SW480 (cell line): ENCODE data around the gene DENND1A.

Experiments used
- DNase-seq: peaks from one replicate; pipeline ENCODE4 v3.0.0-alpha.2; 2016; ENCODE audit warnings: low spot score

DENND1A gene

DNA sequence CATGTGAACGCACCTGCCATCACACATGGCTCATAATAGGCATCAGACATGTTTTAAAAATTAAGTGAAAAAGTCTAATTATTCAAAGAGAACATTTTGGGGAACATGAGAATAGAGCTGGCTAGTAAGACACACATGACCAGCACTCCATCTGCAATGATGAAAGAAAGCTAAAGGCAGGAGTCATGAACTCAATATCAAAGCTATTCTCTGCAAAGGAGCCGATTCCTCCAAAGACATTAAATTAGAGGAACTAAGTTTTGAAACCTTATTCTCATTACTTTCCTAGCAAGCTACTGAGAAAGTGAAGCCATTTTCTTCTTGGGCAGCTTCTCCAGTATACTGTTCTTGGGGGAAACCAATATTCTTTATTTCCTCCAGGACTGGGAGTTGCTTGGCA lies 401.9 kb downstream of the DENND1A start:
- DNase-seq, result no peak

DNA sequence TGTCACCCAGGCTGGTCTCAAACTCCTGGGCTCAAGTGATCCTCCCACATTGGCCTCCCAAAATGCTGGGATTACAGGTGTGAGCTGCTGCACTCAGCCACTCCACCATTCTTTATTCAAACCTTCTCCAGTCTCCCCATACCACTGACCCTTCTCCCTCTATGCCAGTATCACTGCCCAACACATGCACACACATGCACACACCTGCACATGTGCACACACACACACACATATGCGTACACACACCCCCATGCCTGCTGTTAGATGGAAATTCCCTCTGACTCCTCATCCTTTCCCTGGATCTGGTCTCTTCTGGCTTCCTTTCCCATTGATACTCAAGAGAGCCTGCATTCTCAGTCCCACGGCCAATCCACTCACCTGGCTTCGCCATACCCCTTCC lies 404.0 kb downstream of the DENND1A start:
- no peak for DNase-seq

DNA sequence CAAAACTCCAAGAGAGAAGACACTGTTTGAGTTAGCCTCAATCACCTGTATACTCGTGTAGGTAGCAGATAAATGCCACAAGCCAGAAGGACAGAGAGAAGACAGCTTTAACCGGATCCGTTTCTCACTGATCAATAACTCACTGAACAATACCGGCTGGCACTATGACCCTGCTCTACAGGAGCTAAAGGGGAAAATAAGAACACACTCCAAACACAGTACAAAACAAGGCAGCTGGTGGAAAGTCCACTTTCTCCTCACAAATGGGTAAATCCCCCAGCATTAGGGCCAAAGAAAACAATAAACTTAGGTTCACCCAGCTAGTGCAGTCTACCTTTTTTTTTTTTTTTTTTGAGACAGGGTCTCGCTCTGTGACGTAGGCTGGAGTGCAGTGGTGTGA lies 404.5 kb downstream of the DENND1A start:
- DNase-seq, result no peak

DNA sequence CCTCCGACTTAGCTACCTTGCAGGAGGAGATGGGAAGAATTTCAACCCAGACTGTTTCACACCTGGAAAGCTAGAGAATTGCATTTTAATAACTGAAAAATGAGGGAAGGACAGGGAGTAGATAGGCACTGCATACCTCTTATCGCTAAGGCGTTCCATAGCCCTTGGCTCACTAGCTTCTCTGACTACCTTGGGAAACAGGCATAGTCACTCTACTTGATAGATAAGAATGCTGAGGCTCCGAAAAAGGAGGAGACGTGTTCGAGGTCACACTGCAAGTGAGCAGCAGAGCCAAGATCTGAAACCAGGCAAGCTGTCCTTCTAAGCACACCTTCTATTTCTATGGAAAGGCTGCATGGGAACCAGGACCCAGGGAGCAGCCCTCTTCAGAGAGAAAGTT lies 405.1 kb downstream of the DENND1A start:
- DNase-seq, result no peak

DNA sequence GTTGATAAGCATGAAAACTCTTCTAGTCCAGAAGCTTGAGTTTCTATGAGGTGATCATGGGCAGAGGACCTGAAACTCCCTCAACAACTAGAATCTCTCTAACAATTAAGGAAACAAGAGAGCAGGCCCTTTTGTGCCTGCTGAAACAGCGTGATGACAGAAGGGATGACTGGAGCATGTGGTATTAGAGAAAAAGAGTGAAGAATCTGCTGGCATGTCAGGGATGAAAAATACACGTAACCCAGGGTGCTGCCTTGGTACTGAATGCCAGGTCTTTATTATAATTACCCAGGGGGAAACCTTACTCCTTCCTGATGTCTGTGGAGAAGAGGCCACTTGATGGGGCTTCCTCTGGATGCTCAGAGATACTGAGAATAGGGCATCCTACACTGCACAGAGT lies 406.1 kb downstream of the DENND1A start:
- DNase-seq, result no peak

DNA sequence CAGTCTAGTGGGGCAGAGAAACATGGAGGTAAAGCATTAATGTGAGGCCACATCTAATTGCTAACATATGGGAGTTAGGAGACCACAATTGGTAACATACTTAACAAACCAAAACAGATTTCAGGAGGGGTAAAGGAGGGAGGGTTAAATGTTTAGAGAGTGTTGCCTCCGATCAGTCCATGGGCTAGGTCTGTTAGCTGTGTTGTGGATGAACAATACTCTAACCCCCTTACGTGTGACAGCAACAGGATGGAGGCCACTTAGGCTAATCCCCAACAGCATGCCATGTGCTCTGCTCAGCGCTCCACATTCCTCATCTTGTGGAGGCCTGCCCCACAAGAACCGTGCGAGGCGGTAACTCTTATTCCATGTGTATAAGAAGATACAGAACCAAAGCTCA lies 406.9 kb downstream of the DENND1A start:
- DNase-seq, result no peak

DNA sequence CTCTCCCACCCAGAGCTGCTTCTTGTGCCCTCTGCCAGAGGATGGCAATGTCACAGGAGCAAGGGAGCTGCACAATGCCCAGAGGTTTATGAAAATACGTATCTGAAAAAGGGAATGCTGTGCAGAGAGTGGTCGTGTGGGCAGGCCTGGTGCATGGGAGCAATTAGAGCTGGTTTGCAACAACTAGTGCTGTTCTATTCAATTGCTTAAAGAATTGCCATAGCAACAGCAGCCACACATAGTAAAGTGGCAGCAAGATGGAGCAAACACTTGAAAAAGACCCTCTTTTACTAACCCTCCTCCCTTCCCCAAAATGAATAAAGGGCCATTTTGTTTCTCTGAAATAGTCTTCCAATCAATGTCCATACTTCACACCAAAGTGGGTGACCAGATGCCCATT lies 407.7 kb downstream of the DENND1A start:
- DNase-seq, result no peak

DNA sequence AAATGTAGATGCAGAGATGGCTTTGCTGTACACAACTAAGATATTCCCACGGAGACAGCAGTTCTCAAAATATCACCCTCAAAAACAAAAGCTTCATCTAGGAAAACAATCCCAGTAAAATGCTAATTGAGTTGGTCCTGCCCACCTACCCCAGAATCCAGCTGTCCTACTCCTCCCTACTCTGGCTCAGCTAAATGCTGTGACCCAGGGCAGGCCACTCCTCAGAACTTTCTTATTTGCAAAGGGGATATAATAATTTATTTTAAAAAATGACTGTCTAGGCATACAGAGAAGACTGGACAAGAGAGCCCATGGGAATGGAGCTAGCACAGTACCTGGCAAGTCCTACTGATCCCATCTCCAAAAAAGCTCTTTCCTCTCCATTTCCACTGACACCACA lies 411.6 kb downstream of the DENND1A start:
- no peak for DNase-seq

DNA sequence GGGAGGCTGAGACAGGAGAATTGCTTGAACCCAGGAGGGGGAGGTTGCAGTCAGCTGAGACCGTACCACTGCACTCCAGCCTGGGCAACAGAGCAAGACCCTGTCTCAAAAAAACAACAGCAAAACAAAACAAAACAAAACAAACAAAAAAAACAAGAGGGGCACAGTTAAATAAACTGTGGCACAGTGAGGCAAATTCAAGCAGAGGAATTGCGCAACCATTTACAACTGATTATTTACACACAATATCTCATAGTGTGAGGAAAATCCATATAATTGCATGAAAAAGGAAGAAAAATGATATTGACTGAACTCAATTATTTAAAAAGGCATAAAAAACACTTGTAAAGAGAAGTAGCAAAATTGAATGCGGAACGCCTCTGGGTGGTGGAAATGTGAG lies 412.4 kb downstream of the DENND1A start:
- no peak for DNase-seq

DNA sequence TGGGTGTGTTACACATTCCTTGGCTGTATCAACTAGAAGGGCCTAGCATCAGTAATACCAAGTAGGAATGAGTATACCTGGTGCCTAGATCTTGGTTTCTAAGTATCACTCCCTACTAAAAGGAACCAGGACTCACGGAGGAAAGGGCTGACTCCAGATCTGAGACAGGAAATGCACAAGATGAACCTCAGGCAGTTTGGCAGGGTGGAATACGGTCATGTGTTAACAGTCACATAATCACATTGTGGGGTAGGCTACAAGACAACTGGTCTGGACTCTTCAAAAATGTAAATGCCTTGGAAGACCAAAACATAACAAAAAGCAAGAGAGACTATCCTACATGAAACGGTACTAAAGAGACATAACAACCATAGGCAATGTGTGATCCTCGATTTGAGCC lies 415.2 kb downstream of the DENND1A start:
- no peak for DNase-seq

DNA sequence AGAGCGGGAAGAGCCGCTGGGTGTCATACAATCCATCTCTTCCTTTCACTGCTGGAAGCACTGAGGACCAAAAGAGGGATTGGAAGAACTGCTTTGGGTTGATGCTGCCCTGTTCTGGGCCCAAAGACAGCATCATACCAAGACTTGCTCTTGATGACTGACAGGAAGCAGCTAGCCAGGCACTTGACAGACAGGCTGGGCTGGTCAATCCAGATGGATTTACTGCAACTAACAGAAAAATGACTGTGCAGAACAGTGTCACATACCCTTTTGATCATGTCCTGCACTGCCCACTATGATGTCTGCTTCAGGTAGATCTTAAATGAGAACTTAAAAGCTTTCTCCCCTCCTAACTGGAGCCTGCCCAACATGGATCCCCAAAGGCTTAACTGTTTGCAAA lies 416.4 kb downstream of the DENND1A start:
- DNase-seq, result no peak

DNA sequence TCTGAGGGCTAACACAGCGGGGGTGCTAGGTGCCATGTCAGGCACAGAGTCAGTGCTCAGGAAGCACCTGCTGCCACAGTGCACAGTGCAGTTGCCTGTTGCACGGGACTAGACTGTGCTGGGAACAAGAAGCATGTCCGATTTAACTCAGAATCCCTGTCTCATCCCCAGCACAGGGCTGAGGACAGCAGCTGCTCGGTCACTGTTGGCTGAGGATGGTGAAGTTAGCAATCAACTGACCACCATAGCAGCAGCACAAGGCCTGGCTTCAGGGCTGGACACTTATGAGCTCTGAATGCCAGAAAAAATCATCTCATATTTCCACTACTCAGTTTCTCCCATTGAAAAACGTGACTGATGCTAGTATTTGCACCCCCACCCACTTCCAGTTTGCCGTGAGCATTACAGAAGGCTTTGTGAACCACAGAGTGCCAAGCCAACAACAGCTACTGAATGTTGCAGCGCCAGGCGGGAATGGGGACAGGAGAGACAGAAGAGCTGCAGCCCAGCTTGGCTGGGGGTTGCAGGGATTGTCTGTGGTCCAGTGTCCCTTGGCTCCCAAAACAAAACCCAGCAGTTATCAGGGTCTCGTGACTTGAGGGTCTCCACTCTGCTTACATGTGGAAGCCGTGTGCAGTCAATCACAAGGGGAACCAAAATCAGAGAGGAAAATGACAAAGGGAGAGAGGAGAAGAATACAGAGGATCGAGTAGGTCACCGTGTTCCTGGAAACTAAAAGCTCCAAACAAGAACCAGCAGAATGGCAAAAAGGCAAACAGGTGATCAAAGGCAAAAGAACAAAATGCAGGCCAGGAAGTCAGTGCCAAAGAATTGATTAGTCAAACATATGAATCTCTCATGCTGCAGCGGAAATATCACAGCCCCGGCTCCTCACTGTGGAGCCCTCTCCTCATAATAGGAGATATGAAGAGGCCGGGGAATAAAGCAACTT lies 418.3 kb downstream of the DENND1A start:
- no peak for DNase-seq

DNA sequence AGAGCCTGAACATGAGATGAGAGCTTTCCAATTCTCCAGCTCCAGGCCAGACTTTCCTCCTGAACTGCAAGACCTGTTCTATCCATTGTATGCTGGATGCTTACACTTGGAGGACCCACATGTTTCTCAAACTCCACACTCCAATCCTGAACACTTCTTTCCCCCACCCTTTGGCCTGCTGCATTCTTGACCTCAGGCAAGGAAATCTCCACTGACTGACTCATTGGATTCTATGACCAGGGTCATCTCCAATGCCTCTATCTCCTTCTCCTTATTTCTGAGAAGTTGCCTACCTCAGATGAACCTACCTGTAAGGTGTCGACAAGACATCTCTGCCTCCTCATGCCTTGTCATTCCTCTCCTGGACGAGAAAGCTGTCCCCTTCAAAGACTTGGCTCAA lies 420.3 kb downstream of the DENND1A start:
- no peak for DNase-seq

DNA sequence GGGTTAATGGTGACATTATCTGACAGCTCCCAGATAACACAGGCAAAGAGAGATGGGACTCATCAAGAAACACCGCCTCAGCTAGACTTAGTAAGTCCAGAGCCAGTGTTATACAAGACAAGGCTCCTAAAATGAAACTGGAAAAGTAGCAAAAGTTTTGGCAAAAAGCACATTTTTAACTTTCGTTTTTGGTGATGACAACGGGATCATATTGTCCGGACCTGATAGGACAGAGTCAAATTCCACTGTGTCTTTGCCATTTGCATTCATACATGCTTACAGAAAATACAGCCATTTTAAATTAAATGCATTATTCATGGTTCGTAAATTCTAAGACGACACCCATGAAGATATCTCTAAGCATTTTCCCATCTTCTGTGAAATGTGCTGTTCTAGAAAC lies 421.9 kb downstream of the DENND1A start:
- DNase-seq, result no peak

DNA sequence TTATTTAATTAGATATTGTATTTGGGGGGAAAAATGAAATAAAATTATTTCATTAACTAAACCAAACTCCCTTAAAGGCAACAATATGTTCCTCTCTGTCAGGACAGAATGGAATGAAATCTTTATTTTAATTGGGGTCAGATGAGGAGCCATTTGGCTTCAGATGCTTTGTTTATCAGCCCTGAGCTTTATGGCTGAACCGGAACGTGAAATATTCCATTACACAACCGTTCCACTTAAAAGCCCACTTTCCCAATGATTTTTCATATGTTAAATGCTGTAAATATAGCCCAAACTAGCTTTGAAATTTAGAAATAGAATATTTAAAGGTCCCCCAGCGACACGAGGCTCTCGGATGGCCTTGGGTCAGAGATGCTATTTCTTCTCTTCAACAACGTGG lies 424.4 kb downstream of the DENND1A start:
- no peak for DNase-seq

DNA sequence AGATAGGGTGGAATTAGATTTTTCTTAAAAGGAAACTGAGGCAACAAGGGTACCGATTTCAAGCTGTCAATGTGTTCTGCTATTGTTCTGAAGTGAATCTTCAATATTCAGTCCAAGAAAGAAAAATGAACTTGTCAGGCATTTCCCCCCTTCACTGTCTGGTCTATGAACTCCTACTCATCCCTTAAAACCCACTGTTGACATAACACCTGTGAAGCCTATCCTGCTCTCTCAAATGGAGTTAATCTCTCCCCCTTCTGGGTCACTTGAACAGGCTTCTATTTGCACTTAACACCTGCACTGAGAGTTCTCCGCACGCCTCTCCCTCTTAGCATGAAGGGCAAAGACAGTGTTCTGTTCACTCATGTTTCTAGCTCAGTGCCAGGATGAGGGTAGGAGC lies 429.6 kb downstream of the DENND1A start:
- DNase-seq, result no peak

DNA sequence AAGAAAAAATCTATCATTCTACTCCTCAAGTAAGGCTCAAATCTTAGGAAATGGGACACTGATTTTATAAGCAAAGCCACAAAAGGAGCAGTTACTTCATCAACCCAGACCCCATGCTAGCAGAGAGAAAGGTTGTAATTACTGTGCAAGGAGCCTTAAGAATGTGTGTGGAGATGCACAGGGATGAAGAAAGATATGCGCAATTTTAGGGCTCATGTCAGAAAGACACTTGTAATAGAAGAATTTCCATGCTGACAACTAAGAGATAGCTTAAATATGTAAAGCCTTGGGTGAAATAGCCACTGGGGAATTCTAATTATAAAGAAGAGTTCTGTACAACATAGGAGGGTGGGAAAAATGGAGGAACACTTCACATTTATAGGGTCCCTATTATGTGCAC lies 432.1 kb downstream of the DENND1A start:
- DNase-seq, result no peak

DNA sequence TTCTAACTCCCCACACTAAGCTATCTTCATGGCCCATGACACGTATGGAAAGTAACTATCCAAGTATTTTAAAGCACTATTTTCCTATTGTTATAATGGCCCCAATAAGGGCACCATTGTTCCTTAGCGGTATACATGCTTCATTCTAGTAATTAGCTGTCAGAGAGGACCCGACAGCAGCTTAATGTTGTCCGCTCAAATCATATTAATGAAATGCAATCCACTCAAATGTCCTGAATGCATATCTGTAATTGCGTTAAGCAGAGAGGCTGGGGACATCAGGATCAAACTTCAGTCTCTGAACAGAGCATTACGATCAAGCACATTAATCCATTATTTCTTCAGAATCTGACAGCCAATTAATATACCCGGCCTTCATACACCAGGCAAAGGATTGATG lies 434.2 kb downstream of the DENND1A start:
- no peak for DNase-seq

DNA sequence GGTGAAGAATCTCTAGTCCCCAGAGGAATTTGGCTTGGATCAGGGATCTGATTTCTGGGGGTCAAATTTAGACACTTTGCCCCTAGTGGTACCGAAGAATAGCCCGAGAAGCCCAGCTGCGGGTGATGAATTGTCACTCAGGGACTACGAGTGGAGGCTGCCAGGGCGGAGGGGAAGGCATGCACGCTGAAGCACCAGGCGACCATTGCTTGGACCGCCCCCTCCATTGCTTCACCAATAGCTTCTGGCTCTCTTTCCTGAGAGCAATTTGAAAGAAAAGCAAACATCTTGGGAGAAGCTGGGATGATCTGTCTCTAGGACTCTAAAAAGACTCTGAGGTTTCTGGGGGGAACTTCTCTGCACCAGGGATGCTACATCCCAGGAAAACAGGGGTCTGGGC lies 436.3 kb downstream of the DENND1A start:
- DNase-seq, result no peak

DNA sequence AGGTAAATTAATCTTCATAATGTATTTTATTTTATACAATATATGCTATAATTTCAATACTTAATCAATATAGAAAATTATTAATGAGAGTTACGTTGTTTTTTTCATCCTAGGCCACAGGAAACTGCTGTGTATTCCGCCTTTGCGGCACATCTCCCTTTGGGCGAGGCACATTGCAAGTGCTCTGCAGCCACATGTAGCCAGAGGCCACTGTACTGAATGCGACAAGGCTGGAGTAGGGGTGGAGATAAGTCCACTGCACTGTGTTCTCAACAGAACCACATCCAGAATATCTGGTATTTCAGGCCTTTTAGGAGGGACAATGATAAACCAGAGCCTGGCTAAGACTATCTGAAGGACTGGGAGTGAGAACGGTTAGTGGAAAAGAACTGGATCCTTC lies 439.2 kb downstream of the DENND1A start:
- DNase-seq, result no peak

DNA sequence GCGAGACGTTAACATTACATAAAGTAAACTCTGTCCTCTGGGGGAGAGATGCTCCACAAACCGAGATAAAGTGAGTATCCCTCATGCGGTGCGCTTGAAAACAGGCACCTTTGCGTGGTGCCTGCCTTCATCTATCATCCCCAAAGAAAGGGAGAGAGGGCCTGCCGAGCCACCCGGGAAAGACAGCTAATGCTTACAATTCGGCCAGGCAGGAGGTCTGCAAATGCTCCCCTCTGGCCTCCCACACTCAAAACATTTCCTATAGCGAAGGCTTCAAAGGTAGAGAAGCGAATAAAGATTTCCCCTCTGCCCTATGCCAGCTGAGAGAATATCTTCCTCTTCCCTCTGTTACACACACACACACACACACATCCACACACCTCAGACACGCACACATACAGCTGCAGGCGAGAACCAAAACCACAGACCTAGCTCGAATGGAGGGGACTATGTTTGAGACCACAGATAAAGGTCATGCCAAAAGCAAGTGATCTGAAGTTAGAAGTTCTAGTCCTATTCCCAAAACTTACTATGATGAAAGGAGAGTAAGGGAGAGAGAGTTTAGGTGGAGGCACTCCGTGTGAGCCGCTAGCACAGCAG lies 441.1 kb downstream of the DENND1A start:
- no peak for DNase-seq

DNA sequence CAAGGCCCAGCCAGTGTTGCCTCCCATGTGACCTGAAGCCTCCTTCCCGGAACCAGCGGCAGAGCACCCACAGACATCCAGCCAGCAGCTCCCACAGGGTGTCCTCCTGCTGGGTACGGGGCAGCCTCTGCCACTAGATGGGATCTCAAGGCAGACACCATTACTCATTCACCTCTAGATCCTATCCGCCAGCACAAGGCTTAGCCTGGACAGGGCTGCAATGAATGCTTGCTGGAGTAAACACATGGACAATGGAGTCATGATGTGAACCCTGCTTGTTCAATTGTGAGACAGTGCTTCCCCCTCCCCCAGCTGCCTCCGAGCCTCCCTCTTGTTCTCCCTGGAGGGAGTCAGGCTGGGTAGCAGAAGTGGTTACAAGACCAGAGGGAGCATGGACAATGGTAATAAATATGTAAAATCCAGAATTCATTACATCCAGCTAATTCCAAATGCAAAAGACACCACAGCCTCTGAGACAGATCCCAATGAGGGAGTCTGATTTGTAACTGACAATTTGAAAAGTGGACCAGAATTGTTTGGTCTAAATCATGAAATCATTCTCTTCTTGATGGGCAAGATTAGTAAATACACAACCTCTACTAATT lies 441.9 kb downstream of the DENND1A start:
- DNase-seq, result no peak

DNA sequence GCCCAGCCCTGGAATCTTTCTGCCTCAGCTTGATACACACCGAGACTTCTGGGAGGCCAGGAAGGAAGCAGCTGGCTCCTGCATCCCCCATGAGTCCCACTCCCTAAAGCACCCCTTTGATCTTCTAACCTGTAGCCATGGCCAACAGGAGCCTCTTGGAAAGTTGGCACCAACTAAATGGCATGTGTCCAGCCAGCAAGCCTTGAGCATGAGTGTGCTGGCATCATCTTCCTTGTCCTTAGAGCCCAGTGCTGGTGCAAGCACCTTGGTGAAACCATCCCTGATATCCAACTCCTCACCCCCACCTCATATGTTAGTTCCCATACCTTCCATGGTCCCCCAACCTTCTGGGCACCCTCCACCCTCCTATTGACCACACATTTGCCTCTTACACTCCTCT lies 443.5 kb downstream of the DENND1A start:
- DNase-seq, result no peak
